ENCODE results near the gene SLC35F6.

DNA sequence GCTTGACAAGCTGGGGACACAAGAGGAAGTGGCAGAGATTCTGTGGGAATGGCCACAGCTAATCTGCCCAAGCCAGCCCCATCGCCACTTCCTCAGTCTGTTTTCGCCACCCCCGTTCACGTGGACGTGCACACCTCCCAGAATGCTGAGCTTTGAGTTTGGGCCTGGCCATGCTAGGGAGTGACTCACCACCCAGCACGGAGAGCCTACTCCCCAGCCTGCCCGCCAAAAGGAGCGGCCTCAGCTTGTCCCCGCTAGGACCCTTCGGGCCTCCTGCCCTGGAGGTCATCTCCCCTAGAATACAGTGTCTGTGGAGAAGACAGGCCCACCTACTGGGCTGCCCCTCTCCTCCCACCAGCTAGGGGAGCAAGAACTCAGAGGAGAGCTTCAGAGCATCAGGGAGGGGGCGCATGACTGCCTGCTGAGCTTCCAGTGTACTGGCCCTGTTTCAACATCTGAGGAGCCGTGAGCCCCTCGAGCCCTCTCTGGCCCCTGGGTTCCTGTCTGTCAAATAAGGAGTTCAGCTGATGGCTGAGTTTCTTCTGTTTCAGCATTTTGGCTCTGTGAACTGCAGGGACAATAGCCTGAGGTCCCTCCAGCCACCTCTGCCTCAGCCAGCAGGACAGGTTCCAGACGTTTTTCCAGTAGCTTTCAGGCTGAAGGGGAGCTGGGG is 5.1 kb downstream of the SLC35F6 start:
- TF ChIP-seq, protein P1, sequence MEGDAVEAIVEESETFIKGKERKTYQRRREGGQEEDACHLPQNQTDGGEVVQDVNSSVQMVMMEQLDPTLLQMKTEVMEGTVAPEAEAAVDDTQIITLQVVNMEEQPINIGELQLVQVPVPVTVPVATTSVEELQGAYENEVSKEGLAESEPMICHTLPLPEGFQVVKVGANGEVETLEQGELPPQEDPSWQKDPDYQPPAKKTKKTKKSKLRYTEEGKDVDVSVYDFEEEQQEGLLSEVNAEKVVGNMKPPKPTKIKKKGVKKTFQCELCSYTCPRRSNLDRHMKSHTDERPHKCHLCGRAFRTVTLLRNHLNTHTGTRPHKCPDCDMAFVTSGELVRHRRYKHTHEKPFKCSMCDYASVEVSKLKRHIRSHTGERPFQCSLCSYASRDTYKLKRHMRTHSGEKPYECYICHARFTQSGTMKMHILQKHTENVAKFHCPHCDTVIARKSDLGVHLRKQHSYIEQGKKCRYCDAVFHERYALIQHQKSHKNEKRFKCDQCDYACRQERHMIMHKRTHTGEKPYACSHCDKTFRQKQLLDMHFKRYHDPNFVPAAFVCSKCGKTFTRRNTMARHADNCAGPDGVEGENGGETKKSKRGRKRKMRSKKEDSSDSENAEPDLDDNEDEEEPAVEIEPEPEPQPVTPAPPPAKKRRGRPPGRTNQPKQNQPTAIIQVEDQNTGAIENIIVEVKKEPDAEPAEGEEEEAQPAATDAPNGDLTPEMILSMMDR (IDR thresholded peaks at IDR 0.05) = no peak
- TF ChIP-seq POLR2A (IDR thresholded peaks at IDR 0.05) = no peak
